ENCODE results near the gene CKM.
"Not testable (repeated sequence)": the region's sequence is repeated elsewhere in the genome, so short reads cannot be mapped to it uniquely, and the experiment has no call there.

CKM gene

DNA sequence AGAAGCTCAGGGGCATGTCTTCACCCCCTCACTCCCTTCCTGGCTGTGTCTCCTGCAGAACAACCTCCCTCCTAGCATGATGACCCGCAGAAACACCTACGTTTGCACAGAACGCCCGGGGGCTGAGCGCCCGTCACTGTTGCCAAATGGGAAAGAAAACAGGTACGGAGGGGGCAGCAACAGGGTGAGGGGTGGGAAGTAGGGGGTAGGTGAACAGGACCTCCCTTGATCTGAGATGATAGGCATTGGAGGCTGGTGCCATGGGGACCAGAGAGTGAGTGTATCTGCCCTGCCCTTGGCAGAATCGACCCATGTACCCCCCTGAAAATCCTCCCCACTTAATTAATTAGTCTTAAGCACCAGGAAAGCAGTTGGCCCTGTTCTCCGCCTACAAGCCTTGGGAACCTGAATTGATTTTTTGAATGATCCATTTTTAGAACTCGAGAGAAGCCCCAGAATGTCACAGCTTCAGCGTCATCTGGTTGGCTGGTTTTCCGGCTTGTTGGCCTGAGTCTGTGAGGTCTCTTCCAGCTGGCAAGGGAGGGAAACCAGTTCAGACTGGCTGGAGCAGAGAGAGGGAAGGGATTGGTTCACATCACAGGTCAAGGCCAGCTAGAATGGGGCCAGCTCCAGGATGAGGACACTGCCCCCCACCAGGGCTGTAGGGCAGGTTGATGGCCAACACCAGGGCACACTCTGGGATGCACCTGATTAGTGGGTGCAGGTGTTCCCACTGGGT is 28.2 kb downstream of the CKM start:
- in situ Hi-C loops (cut with MboI; ENCODE audit: low sequenced_read_pairs): no loop called here

GRCh38 chr19:45293682-45294081 is 29.0 kb downstream of the CKM start:
- in situ Hi-C loops (cut with MboI; ENCODE audit: low sequenced_read_pairs): no loop called here

DNA sequence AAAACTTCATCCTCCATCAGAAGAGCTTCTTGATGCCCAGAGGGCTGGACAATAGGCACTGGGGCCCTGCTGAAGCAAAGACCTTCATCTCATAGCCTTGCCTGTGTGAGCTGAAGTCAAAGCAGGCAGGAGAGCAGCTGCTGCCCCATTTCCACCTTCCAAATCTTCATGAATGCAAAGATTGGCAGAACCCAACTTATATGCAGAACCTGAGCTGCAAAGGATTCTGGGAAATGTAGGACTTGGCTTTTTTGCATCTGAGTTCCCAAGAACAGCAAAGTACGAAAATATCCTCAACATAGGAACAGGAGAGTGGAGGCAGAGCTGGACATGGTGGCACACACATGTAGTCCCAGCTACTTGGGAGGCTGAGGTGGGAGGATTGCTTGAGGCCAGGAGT is 30.8 kb downstream of the CKM start:
- in situ Hi-C loops (cut with MboI; ENCODE audit: low sequenced_read_pairs): no loop called here

- in situ Hi-C loops (cut with MboI; ENCODE audit: low sequenced_read_pairs): no loop called here
Measured at GRCh38 chr19:45290381-45290931, 32.2 kb downstream of the CKM start.

DNA sequence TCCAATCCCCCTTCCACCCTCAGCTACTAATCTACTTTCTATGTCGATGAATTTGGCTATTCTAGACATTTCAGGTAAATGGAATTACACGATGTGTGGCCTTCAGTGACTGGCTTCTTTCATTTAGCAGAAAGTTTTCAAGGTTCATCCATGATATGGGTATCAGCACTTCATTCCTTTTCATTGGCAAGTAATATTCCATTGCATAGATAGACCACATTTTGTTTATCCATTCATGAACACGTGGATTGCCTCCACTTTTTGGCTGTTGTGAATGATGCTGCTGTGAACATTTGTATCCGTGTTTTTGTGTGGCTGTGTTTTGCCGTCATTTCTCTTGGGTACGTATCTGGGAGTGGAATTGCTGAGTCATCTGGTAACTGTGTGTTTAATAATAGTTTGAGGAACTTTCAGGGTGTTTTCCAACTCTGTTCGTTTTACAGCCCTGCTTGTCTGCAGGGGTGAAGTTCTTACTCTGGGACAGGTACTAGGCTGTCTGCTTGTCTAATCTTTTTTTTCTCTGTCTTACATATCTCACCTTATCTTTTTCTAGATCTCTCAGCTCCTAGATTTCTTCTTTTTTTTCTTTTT is 39.1 kb downstream of the CKM start:
- in situ Hi-C loops (cut with MboI; ENCODE audit: low sequenced_read_pairs): no loop called here

GRCh38 chr19:45280471-45280961 is 42.2 kb downstream of the CKM start:
- in situ Hi-C loops (cut with MboI; ENCODE audit: low sequenced_read_pairs): no loop called here

- in situ Hi-C loops (cut with MboI; ENCODE audit: low sequenced_read_pairs): no loop called here
Measured at GRCh38 chr19:45279587-45280192, 43.0 kb downstream of the CKM start.

GRCh38 chr19:45278087-45278486 is 44.6 kb downstream of the CKM start:
- in situ Hi-C loops (cut with MboI; ENCODE audit: low sequenced_read_pairs): no loop called here

DNA sequence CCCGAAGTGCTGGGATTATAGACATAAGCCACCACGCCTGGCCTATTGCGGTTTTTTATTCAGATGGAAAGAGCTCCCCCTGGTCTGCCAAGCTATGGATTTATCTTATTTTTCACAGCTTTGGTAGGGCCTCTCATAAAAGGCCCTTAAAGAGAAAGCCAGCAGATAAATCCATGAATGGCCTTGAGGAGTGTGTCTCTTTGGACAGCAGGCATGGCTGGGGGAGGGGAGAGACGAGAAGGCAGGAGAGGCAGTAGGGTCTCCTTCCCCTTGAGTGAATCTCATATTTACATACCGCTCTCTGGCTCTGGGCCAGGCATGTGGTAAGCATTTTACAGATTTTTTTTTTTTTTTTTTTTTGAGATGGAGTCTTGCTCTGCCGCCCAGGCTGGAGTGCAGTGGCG is 46.4 kb downstream of the CKM start:
- in situ Hi-C loops (cut with MboI; ENCODE audit: low sequenced_read_pairs): no loop called here

GRCh38 chr19:45275370-45275971 is 47.2 kb downstream of the CKM start:
- in situ Hi-C loops (cut with MboI; ENCODE audit: low sequenced_read_pairs): no loop called here

DNA sequence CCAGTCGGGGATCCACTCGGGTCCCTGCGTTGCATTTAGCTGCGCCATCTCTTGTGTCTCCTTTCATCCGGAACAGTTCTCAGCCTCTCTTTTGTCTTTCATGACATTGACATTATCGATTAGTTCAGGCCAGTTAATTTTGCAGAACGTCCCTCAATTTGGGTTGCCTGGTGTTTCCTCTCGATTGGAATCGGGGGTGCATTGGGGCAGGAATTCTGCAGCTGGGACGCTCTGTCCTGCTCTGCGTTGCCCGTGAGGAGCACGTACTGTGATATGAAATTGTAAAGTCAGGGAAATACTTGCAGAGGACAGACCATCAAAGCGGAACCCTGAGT is 49.2 kb downstream of the CKM start:
- in situ Hi-C loops (cut with MboI; ENCODE audit: low sequenced_read_pairs): no loop called here

- in situ Hi-C loops (cut with MboI; ENCODE audit: low sequenced_read_pairs): no loop called here
Measured at GRCh38 chr19:45271735-45272108, 51.0 kb downstream of the CKM start.

DNA sequence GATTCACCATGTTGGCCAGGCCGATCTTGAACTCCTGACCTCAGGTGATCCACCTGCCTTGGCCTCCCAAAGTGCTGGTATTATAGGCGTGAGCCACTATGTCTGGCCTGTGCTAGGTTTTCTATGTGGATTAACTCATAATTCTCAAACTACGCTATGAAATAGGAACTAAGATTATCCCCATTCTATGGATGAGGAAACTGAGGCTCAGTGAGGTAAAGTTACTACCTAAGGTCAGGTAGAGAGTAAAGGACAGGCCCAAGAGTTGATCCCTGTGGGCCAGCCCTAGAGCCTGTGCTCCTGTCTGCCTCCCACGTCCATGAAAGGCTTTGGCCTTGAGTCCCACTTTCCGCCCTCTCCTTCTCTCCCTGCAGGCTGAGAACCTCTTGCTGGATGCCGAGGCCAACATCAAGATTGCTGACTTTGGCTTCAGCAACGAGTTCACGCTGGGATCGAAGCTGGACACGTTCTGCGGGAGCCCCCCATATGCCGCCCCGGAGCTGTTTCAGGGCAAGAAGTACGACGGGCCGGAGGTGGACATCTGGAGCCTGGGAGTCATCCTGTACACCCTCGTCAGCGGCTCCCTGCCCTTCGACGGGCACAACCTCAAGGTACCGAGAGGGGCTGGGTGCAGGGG is 51.5 kb downstream of the CKM start:
- in situ Hi-C loops (cut with MboI; ENCODE audit: low sequenced_read_pairs): no loop called here

DNA sequence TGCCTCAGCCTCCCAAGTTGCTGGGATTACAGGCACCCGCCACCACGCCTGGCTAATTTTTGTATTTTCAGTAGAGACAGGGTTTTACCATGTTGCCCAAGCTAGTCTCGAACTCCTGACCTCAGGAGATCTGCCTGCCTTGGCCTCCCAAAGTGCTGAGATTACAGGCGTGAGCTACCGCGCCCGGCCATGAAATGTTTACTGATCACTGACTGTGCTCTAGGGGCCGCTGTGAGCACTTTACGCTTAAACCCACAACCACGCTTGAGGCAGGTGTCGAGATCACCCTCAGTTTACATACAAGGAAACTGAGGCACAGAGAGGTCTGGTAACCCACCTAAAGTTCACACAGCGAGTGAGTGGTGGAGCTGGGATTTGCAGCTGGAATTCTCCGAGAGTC is 52.7 kb downstream of the CKM start:
- in situ Hi-C loops (cut with MboI; ENCODE audit: low sequenced_read_pairs): not testable (repeated sequence)

GRCh38 chr19:45267296-45267695 is 55.4 kb downstream of the CKM start:
- in situ Hi-C loops (cut with MboI; ENCODE audit: low sequenced_read_pairs): no loop called here

DNA sequence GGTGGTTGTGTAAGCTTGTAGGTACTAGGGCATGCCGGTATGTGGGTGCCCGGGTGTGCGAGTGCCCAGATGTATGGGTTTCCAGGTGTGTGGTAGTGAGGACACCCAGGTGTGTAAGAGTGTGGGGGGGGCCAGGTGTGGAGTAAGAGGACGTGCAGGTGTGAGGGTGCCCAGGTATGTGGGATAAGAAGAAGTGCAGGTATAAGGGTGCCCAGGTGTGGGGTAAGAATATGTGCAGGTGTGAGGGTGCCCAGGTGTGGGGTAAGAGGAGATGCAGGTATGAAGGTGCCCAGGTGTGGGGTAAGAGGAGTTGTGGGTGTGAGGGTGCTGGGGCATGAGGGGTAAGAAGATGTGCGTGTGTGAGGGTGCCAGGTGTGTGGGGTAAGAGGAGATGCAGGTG is 57.3 kb downstream of the CKM start:
- in situ Hi-C loops (cut with MboI; ENCODE audit: low sequenced_read_pairs): no loop called here

GRCh38 chr19:45264781-45265317 is 57.8 kb downstream of the CKM start:
- in situ Hi-C loops (cut with MboI; ENCODE audit: low sequenced_read_pairs): no loop called here

- in situ Hi-C loops (cut with MboI; ENCODE audit: low sequenced_read_pairs): no loop called here
Measured at GRCh38 chr19:45263013-45263412, 59.7 kb downstream of the CKM start.

GRCh38 chr19:45262570-45262969 is 60.1 kb downstream of the CKM start:
- in situ Hi-C loops (cut with MboI; ENCODE audit: low sequenced_read_pairs): no loop called here

DNA sequence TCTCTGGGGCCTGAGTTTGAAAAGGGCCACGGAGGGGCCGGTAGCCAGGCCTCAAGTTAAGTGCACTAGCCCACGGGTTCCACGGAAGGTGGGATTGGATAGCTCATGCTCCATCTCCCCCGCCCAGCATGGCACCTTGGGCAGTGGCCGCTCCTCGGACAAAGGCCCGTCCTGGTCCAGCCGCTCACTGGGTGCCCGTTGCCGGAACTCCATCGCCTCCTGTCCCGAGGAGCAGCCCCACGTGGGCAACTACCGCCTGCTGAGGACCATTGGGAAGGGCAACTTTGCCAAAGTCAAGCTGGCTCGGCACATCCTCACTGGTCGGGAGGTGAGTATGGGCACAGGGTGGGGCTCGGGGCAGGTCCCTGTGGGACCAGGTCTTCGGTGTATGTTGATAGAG is 63.8 kb downstream of the CKM start:
- in situ Hi-C loops (cut with MboI; ENCODE audit: low sequenced_read_pairs): no loop called here

DNA sequence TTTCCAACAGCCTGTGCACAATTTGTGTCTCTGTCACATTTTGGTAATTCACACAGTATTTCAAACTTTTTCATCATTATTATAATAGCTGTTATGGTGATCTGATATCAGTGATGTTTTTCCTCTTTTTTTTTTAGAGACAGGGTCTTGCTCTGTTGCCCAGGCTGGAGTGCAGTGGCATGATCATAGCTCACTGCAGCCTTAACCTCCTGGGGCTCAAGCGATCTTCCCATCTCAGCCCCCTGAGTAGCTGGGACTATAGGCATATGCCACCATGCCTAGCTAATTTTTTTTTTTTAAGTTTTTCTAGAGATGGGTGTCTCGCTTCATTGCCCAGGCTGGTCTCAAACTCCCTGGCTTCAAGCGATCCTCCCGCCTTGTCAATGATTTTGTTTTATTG is 65.8 kb downstream of the CKM start:
- in situ Hi-C loops (cut with MboI; ENCODE audit: low sequenced_read_pairs): no loop called here
